IMR-90 (cell line): ENCODE data around the gene ZNF565. TPM values are rescaled to one million over a fixed set of nuclear protein-coding genes. Genes with fewer than 3 reads are reported as not detected.
A peak's percentile ranks its signal among the peaks of the same experiment; 100 is the strongest.
"Not testable (repeated sequence)": the region's sequence is repeated elsewhere in the genome, so short reads cannot be mapped to it uniquely, and the experiment has no call there.

Source experiments
- ATAC-seq: fragments of 200-7000 bp; cut with Tn5 transposase; 2 replicates; pipeline ENCODE4 v1.9.1; 2020; ENCODE audit warnings: low read depth, mild to moderate bottlenecking, moderate library complexity
- BruUV-seq: library from RNA; stranded (reverse); fragments of 400-500 nt; replicated peaks from 2 replicates; lab custom pipeline; 2021; lab: Mats Ljungman, UMichigan
- CTCF ChIA-PET: fragments of 300-600 bp; formaldehyde crosslinking; extraction: SDS; loops from one replicate; lab custom pipeline; 2021; ENCODE audit warnings: antibody characterized with exemption; lab: Yijun Ruan, JAX
- POLR2A ChIA-PET: fragments of 300-600 bp; sonication (Branson Sonifier 250); formaldehyde crosslinking; loops from one replicate; lab custom pipeline; 2022; ENCODE audit warnings: antibody characterized with exemption; ENCODE audit not compliant: unreplicated experiment; lab: Charles Lee
- DNase-seq: peaks from one replicate; pipeline ENCODE4 v3.0.0; 2013
- H2AFZ ChIP-seq: replicated peaks from 2 replicates; pipeline ENCODE3; 2013; ENCODE audit warnings: low read length, mild to moderate bottlenecking; ENCODE audit not compliant: poor library complexity
- H2AK5ac ChIP-seq: 2 replicates; pipeline ENCODE4 v1.6.1; 2013; ENCODE audit warnings: low read depth, low read length, inconsistent platforms
- H2AK9ac ChIP-seq: replicated peaks from 2 replicates; pipeline ENCODE3; 2013; ENCODE audit warnings: mild to moderate bottlenecking, low read depth, low read length, moderate library complexity; ENCODE audit not compliant: poor library complexity
- H2BK120ac ChIP-seq: 2 replicates; pipeline ENCODE4 v1.6.1; 2013; ENCODE audit warnings: low read depth, low read length, inconsistent platforms
- H2BK15ac ChIP-seq: 3 replicates; pipeline ENCODE4 v1.6.1; 2013; ENCODE audit warnings: low read depth, low read length, inconsistent platforms
- H2BK20ac ChIP-seq: 2 replicates; pipeline ENCODE4 v1.6.1; 2013; ENCODE audit warnings: low read depth, mild to moderate bottlenecking, inconsistent platforms, low read length, moderate library complexity
- H2BK5ac ChIP-seq: 2 replicates; pipeline ENCODE4 v1.6.1; 2013; ENCODE audit warnings: mild to moderate bottlenecking, low read depth, low read length, inconsistent platforms; ENCODE audit not compliant: poor library complexity, severe bottlenecking
- H3K14ac ChIP-seq: replicated peaks from 2 replicates; pipeline ENCODE4 v1.6.1; 2013; ENCODE audit warnings: low read depth, low read length, inconsistent platforms
- H3K18ac ChIP-seq: 2 replicates; pipeline ENCODE4 v1.6.1; 2013; ENCODE audit warnings: low read depth, low read length, control low read depth
- H3K23ac ChIP-seq: 2 replicates; pipeline ENCODE4 v1.6.1; 2013; ENCODE audit warnings: low read depth, low read length, inconsistent platforms
- H3K27ac ChIP-seq: 2 replicates; pipeline ENCODE4 v1.5.1; 2013; ENCODE audit warnings: mild to moderate bottlenecking, control low read depth, low read length; ENCODE audit not compliant: insufficient read depth
- H3K27me3 ChIP-seq: 2 replicates; pipeline ENCODE4 v1.6.1; 2013; ENCODE audit warnings: low read length; ENCODE audit not compliant: control insufficient read depth, insufficient read depth
- H3K36me3 ChIP-seq: 2 replicates; pipeline ENCODE4 v1.6.1; 2013; ENCODE audit warnings: low read length, mixed read lengths; ENCODE audit not compliant: control insufficient read depth, insufficient read depth
- H3K4ac ChIP-seq: 2 replicates; pipeline ENCODE4 v1.6.1; 2013; ENCODE audit warnings: low read depth, low read length, inconsistent platforms
- H3K4me1 ChIP-seq: 2 replicates; pipeline ENCODE4 v1.6.1; 2013; ENCODE audit warnings: low read length, mixed read lengths; ENCODE audit not compliant: control insufficient read depth, insufficient read depth
- H3K4me2 ChIP-seq: 2 replicates; pipeline ENCODE4 v1.6.1; 2013; ENCODE audit warnings: low read depth, mild to moderate bottlenecking, control low read depth, low read length, moderate library complexity
- H3K4me3 ChIP-seq: 2 replicates; pipeline ENCODE4 v1.5.1; 2013; ENCODE audit warnings: low read depth, mild to moderate bottlenecking, control low read depth, low read length, moderate library complexity; ENCODE audit not compliant: insufficient read depth
- H3K56ac ChIP-seq: 2 replicates; pipeline ENCODE4 v1.6.1; 2013; ENCODE audit warnings: low read length, inconsistent platforms; ENCODE audit not compliant: insufficient read depth; ENCODE audit errors: extremely low read depth
- H3K79me1 ChIP-seq, 2 experiments: 2 replicates each; pipeline ENCODE4 v1.6.1; 2013; ENCODE audit warnings: low read length in 2 of 2, inconsistent platforms in 1 of 2, low read depth in 1 of 2
- H3K9ac ChIP-seq: 2 replicates; pipeline ENCODE4 v1.6.1; 2013; ENCODE audit warnings: low read depth, low read length, control low read depth
- H3K9me1 ChIP-seq: 2 replicates; pipeline ENCODE4 v1.6.1; 2013; ENCODE audit warnings: low read length, inconsistent platforms; ENCODE audit not compliant: insufficient read depth
- H3K9me3 ChIP-seq: 2 replicates; pipeline ENCODE4 v1.6.1; 2013; ENCODE audit warnings: low read length; ENCODE audit not compliant: control insufficient read depth, insufficient read depth
- H4K20me1 ChIP-seq: 2 replicates; pipeline ENCODE4 v1.6.1; 2013; ENCODE audit warnings: low read length, inconsistent platforms; ENCODE audit not compliant: insufficient read depth
- H4K5ac ChIP-seq: 2 replicates; pipeline ENCODE4 v1.6.1; 2013; ENCODE audit warnings: mild to moderate bottlenecking, low read depth, low read length, control low read depth
- H4K8ac ChIP-seq, 2 experiments: 2 replicates each; pipeline ENCODE4 v1.6.1; 2013; ENCODE audit warnings: low read depth in 2 of 2, low read length in 2 of 2, control low read depth in 1 of 2, inconsistent platforms in 1 of 2
- H4K91ac ChIP-seq: 2 replicates; pipeline ENCODE4 v1.6.1; 2013; ENCODE audit warnings: low read depth, low read length, inconsistent platforms; ENCODE audit not compliant: insufficient read depth
- BHLHE40 ChIP-seq: fragments of 150-350 bp; IDR thresholded peaks from 2 replicates; pipeline ENCODE4 v1.6.1; 2016; ENCODE audit warnings: mild to moderate bottlenecking, low read depth, low read length
- POLR2A ChIP-seq: IDR thresholded peaks from 2 replicates; pipeline ENCODE4 v1.6.1; 2012; ENCODE audit warnings: mild to moderate bottlenecking, low read depth, low read length
- WGBS, 2 experiments: methylation state at CpG; one replicate each; pipeline versions ENCODE4 v1.1.5 to v1.1.7; 2013; ENCODE audit warnings: missing lambda C conversion rate in 2 of 2; ENCODE audit not compliant: insufficient read length in 1 of 2; ENCODE audit errors: extremely low coverage in 2 of 2; 5-methylcytosine and 5-hydroxymethylcytosine counted together
- dilution Hi-C: fragments of 300-500 bp; cut with HindIII; formaldehyde crosslinking; loops from one replicate; pipeline ENCODE4 v1.14.3; 2018; ENCODE audit warnings: low sequenced_read_pairs; ENCODE audit not compliant: unreplicated experiment
- in situ Hi-C: fragments of 300-500 bp; cut with MboI; formaldehyde crosslinking; loops from 3 replicates; pipeline ENCODE4 v1.14.3; 2019; ENCODE audit warnings: low sequenced_read_pairs, inconsistent platforms, mixed read lengths
- intact Hi-C: fragments of 100-400 bp; cut with micrococcal nuclease; formaldehyde crosslinking; loops from 2 replicates; pipeline ENCODE4 v1.10.0; 2022
- polyA plus RNA-seq, 3 experiments: library from polyadenylated mRNA; depleted of rRNA; stranded (reverse); fragments of >200 nt; gene quantifications; 2 replicates each; pipeline ENCODE4 v1.2.3, GENCODE V29; 2012; ENCODE audit warnings: low replicate concordance in 1 of 3
- total RNA-seq: library from RNA; depleted of rRNA; stranded (reverse); fragments of >200 nt; gene quantifications from 2 replicates; pipeline ENCODE4 v1.2.3, GENCODE V29; 2012

ZNF565 gene
- total and polyA plus RNA-seq, 2 of the 4 experiments (the other 2 are of a cell fraction): 2.3 to 7.5 TPM

DNA sequence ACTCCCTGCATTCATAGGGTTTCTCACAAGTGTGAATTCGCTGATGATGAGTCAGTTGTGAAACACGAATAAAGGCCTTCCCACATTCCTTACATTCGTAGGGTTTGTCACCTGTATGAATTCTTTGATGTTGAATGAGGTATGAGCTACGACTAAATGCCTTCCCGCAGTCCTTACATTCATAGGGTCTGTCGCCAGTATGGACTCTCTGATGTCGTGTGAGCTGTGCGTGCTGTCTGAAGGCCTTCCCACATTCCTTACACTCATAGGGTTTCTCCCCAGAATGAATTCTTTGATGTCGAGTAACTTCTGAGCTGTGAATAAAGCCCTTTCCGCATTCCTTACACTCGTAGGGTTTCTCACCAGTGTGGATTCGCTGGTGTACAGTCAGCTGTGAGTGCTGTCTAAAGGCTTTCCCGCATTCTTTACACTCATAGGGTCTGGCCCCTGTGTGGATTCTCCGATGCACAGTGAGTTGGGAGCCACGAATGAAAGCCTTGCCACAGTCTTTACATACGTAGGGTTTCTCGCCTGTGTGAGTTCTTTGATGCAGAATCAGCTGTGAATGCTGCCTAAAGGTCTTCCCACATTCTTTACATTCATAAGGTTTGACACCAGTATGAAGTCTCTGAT, 31.7 kb downstream of the ZNF565 start:
- Histone ChIP-seq H2AK9ac (no peak overlapping the region), H4K5ac (peak overlapping the region; percentile 15; the same call in 1 of the 2 replicates), H3K79me1 (no peaks in the 10 kb centered on the region), H3K9me3 (no peaks in the 10 kb centered on the region), H3K27ac (0 out of 2 replicates have a peak overlapping the region, but pooled peaks have one; percentile 6), H4K8ac (peak overlapping the region in 1 of 2 experiments; percentile 29; a peak in 1 of 4 replicates), H2AK5ac (no peak overlapping the region), H3K9ac (no peak overlapping the region), H3K14ac (peak overlapping the region; percentile 2; the same call in 1 of the 2 replicates), H3K4me1 (peaks cover 2% of the 10 kb centered on the region; the same call in 1 of the 2 replicates), H4K20me1 (no peaks in the 10 kb centered on the region), H3K4me3 (no peak overlapping the region), H2AFZ (peak overlapping the region; percentile 48), H3K23ac (no peak overlapping the region), H3K9me1 (no peaks in the 10 kb centered on the region), H4K91ac (no peak overlapping the region), H2BK120ac (peak overlapping the region; percentile 19; the same call in 1 of the 2 replicates), H2BK15ac (no peak overlapping the region), H3K4ac (no peak overlapping the region), H3K27me3 (no peaks in the 10 kb centered on the region), H3K4me2 (peak overlapping the region; percentile 30; the same call in 1 of the 2 replicates), H3K56ac (no peak overlapping the region), H2BK20ac (no peak overlapping the region), H3K36me3 (peaks cover 9% of the 10 kb centered on the region), H3K18ac (peak overlapping the region; percentile 49; the same call in 1 of the 2 replicates), H2BK5ac (peak overlapping the region; percentile 75)
- POLR2A ChIA-PET: no interaction called here
- CTCF ChIA-PET: interaction anchor here (0.6 kb wide), 1 partner anchor 514 kb away, joined by 4 read pairs; no protein-coding TSS in a partner anchor
- no TSS peak for BruUV-seq
- peak; percentile 70 for ATAC-seq
- in situ Hi-C loops (loop anchor here (25.0 kb wide), 1 partner anchor 305 kb away; the partner anchor contains the start of gene ZNF566), dilution Hi-C loops (no loop called here), intact Hi-C loops (no loop called here)
- peak; percentile 77 for DNase-seq
- TF ChIP-seq BHLHE40: peak; percentile 65; the same call in 1 of the 2 replicates
- TF ChIP-seq POLR2A: no peak
- 100% methylated on average over 1 of the region's 17 CpGs; no CpG with 5 or more reads in 1 of the 2 experiments for WGBS, 2 experiments

DNA sequence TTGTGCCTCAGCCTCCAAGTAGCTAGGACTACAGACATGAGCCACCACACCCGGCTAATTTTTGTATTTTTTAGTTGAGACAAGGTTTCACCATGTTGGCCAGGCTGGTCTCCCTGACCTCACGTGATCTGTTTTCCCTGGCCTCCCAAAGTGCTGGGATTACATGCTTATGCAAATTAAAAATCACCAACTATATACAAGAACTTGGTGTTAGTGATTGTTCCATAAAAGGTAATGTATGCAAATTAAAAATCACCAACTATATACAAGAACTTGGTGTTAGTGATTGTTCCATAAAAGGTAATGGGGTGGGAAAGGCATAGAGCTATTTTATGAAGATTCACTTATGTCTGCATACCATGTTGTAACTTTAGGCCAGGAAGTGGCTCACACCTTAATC, 35.4 kb downstream of the ZNF565 start:
- H3K27ac ChIP-seq, H2AK9ac ChIP-seq, H3K9me1 ChIP-seq, H4K91ac ChIP-seq, H3K14ac ChIP-seq, H3K9me3 ChIP-seq, H3K4me3 ChIP-seq, H3K18ac ChIP-seq, H3K4ac ChIP-seq, ATAC-seq, H3K4me2 ChIP-seq, H2BK5ac ChIP-seq, H4K5ac ChIP-seq, BruUV-seq, dilution Hi-C loops, intact Hi-C loops, H3K27me3 ChIP-seq, CTCF ChIA-PET, DNase-seq, H4K20me1 ChIP-seq, H2AK5ac ChIP-seq, H2AFZ ChIP-seq, H4K8ac ChIP-seq, H3K9ac ChIP-seq, H3K56ac ChIP-seq, H2BK15ac ChIP-seq, H3K23ac ChIP-seq, H2BK120ac ChIP-seq, H3K4me1 ChIP-seq, H2BK20ac ChIP-seq, H3K36me3 ChIP-seq, H3K79me1 ChIP-seq: not testable (repeated sequence)
- in situ Hi-C loops: loop anchor here (25.0 kb wide), 1 partner anchor 308 kb away; the partner anchor contains the start of gene ZNF566
- no CpG with 5 or more reads among the region's 2 CpGs for WGBS, 2 experiments
- POLR2A ChIA-PET: interaction anchor here (0.7 kb wide), 1 partner anchor 37 kb away, joined by 3 read pairs; no protein-coding TSS in a partner anchor
